Measurements from ENCODE around the gene GREB1.

DNA sequence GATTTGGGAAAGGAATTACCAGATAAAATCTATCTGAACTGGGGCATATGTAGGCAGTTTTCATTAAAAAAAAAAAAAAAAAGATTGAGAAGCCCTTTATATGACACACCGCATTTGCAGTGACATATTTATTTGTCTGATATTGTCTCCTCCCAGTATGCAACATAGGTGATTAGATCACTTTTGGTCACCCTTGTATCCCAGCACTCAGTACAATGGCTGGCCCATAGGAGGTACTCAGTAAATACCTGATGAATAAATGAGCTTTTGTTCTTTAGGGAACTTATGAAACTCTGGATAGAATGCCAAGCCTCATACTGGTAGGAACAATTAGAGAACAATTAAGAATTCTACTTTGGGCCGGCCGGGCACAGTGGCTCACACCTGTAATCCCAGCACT lies 45.0 kb upstream of the GREB1 start:
- no peak for TF ChIP-seq CTCF (conservative IDR thresholded peaks at IDR 0.05 in 1 of 2, IDR thresholded peaks at IDR 0.05 in 1 of 2; ENCODE audit: extremely low read depth in 1 of 2, insufficient read depth in 1 of 2, low read depth in 1 of 2, low read length in 2 of 2)
- TF ChIP-seq EZH2 (IDR thresholded peaks at IDR 0.05; ENCODE audit: borderline replicate concordance, low read length), result no peak
